ENCODE data around the gene FLACC1.
"Not testable (repeated sequence)": the region's sequence is repeated elsewhere in the genome, so short reads cannot be mapped to it uniquely, and the experiment has no call there.

- not testable (repeated sequence) for TF ChIP-seq CTCF (conservative IDR thresholded peaks at IDR 0.05; ENCODE audit: low read depth, low read length); EZH2phosphoT487 (IDR thresholded peaks at IDR 0.05; ENCODE audit: borderline replicate concordance, low read length)
These were observed 117.8 kb downstream of the FLACC1 start for GRCh38 chr2:201239167-201239935.
